Keratinocyte (primary cell): ENCODE measurements around the gene UPK3A.

Experiments used
- CTCF ChIP-seq, 3 experiments: IDR thresholded peaks in 1 of 3; conservative IDR thresholded peaks in 1 of 3; optimal IDR thresholded peaks in 1 of 3; 2 replicates in 2 of 3; 3 replicates in 1 of 3; pipeline versions ENCODE3 to v1.5.1; 2011; ENCODE audit warnings: low read length in 3 of 3, mild to moderate bottlenecking in 3 of 3, moderate library complexity in 2 of 3, control low read depth in 1 of 3, inconsistent platforms in 1 of 3; ENCODE audit not compliant: insufficient read depth in 2 of 3; ENCODE audit errors: extremely low read depth in 1 of 3
- EZH2 ChIP-seq: IDR thresholded peaks from one replicate; pipeline ENCODE4 v1.6.1; 2012; ENCODE audit warnings: inconsistent platforms, mild to moderate bottlenecking, low read length, moderate library complexity

GRCh38 chr22:45253039-45253641, 31.6 kb upstream of the UPK3A start:
- TF ChIP-seq CTCF (optimal IDR thresholded peaks at IDR 0.05 in 1 of 3, IDR thresholded peaks at IDR 0.05 in 1 of 3, conservative IDR thresholded peaks at IDR 0.05 in 1 of 3; ENCODE audit: extremely low read depth in 1 of 3, insufficient read depth in 2 of 3, low read length in 3 of 3), result no peak
- TF ChIP-seq EZH2, result no peak
